GF-D8 (cell line): ENCODE measurements around the gene ADAMTSL2.

ENCODE experiments used
- DNase-seq: peaks from one replicate; lab custom pipeline; 2025; lab: John Stamatoyannopoulos, UW

ADAMTSL2 gene

GRCh38 chr9:133518200-133518599 lies 16.3 kb upstream of the ADAMTSL2 start:
- no peak for DNase-seq

GRCh38 chr9:133518706-133519449 lies 15.6 kb upstream of the ADAMTSL2 start:
- no peak for DNase-seq

GRCh38 chr9:133519693-133520092 lies 14.8 kb upstream of the ADAMTSL2 start:
- DNase-seq: no peak

DNA sequence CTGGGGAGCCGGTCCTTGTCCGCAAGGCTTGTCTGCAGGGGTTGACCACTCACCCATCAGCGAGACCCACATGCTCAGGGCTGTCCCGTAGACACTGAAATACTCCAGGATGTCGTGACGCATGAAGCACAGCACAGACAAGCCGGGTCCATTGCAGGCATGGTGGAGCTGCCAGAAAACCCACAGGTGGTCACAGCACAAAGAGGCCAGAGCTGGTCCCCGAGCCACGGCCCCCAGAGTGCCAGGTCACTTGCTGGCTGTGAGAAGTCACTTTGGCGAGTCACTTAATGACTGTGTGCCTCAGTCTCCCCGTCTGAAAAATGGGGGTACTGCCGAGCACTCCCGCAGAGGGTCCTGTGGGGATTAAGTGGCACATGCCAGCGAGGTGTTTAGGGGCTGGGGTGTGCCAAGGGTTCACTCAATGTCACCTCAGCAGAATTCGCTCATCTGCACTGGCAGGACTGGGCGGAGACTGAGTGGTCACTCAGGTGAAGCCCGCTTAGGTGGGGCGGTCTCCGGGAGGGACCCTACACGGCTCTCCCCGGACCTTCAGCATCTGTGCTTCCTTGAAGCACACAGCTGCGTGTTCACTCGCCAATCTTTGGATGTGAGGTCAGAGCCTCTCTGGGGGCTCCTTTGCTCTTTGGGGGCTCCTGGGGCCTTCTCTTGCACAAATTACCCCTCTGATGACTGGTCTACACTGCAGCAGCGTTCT lies 14.2 kb upstream of the ADAMTSL2 start:
- DNase-seq: no peak

DNA sequence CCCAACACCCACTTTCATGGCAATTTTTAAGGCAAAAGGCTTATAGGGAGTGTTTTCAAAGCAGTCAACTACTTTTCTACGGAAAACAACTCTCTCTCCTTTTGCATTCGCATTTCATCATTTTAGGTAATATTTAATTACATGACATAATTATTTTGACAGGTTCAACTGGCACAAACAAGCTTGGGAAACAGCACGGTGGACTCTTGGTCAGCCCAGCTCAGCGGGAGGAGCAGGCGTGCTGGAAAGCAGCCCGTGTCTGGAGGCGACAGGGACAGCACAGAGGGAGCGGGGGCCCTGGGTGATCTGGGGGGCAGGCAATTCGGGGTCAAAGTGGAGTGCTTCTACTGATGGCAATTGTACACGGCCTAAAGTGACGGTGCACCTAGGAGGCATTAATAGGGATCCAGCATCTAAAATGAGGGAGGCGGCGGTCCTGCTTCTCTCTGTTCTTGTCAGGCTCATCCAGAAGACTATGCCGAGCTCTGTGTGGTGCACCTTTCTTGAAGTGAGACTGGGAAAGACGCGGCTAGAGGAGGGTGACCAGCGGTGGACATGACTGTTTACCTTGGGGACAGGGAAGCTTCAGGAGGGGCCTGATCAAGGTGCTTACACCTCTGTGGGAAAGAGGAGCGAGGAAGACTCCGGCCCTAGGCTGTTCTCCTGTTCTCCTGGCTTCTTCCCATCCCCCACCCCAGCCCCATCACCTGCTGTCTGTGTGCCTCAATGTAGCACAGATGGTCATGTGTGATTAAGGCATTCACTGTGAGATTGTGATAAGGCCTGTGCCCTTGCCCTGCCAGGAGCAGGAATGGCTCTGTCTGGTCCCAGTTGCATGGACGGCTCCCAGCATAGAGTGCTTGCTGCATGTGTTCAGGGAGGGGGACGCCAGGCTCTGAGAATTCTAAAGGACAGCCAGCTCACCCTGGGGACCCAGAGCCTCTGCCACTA lies 13.1 kb upstream of the ADAMTSL2 start:
- DNase-seq: no peak

GRCh38 chr9:133522073-133522910 lies 12.2 kb upstream of the ADAMTSL2 start:
- no peak for DNase-seq

DNA sequence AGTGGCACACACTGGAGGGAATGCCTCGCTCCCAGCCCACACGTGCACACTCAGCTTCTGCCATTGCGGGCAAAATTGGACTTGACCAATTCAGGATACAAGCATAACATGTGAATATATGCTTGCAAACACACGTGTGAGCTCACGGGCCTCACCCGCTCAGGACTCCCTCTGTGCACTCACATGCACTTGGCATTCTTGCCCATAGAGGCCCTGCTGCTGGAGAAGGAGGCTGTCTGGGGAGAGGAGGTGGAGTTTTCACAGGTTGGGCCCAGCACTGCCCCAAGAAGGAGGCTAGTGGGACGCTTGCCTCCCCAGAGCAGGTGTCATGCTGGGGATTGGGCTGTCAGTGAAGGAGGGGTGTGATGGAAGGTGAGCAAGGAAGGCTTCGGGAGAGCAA lies 11.4 kb upstream of the ADAMTSL2 start:
- no peak for DNase-seq

- DNase-seq: no peak
These were observed 10.4 kb upstream of the ADAMTSL2 start for GRCh38 chr9:133524146-133524545.

- no peak for DNase-seq
These were observed 9.8 kb upstream of the ADAMTSL2 start, which contains the start of gene MYMK for GRCh38 chr9:133524679-133525228. Gene MYMK, minus strand, starts transcription at chr9:133524959. Its CDS starts 115 bp downstream, at chr9:133524844.

- no peak for DNase-seq
These were observed 8.8 kb upstream of the ADAMTSL2 start for GRCh38 chr9:133525677-133526076.

DNA sequence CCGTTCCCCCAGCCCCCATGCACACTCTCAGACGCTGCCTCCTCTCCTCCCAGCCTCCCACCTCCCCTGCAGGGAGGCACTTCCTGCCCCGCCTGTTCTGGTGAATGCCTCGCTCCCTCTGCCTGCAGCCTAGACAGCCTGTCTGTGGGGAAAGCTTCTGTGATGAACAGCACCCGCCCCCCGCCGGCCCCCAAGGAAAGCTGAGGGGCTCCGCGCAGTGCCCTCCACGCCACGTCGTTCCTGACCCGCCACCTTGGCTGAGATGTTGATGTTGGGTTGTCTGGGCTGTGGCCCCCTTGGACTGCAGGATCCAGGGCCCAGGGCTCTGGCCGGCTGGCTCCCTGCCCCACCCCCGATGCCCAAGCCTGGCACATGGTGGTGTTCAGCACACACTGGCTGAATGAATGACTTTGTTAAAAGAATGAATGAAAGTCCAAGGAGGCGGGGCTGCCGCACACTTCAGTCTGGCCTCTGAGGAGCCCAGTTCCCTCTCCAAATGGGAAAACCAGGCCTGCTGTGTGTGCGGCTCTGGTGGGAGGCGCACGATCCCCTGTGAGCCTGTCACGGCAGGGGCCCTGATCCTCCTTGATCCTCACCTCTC lies 7.7 kb upstream of the ADAMTSL2 start:
- DNase-seq: no peak

DNA sequence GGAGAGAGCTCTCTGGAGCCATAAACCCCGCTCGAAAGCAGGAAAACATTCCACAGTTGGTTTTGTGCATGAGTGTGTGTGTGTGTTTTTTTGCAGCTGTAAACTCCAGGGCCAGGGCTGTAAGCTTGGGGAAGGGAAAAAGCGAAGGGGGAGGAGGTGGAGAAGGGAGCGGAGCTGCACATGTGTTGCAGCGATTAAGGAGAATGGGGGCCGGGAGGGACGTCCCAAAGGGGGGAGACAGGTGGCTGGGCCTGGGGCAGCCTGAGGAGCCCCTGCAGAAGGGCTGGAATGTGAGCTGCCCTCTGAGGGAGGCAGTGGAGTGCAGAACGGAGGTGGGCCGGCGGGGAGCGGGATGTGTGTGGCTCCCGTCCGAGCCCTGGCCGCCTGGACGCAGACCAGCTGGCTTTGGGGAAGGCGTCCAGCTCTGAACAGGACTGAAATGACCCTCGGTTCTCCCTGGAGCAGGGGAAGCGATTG lies 7.0 kb upstream of the ADAMTSL2 start:
- no peak for DNase-seq

- no peak for DNase-seq
These were observed 6.3 kb upstream of the ADAMTSL2 start for GRCh38 chr9:133528001-133528875.

- DNase-seq: no peak
These were observed 5.6 kb upstream of the ADAMTSL2 start for GRCh38 chr9:133528876-133529241.

DNA sequence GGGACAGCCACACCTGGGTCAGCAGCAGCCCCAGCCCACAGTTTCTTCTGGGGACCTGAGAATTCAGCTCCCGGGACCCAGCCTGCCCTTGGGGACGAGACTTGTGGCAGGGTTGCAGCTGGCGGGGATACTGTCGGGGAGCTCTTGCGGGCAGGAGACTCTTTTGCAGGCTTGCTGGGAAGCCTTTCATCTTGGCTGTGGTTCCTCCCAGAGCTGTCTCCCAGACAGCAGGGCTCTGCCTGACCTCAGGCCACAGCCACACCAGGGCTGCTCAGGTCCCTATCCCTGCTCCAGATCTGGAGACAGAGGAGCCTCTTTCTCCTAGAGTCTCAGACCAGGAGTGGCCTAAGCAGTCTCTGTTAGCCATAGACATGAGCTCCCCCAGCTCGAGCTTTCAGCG lies 5.0 kb upstream of the ADAMTSL2 start:
- DNase-seq: no peak

GRCh38 chr9:133529874-133530273 lies 4.6 kb upstream of the ADAMTSL2 start:
- DNase-seq: no peak

DNA sequence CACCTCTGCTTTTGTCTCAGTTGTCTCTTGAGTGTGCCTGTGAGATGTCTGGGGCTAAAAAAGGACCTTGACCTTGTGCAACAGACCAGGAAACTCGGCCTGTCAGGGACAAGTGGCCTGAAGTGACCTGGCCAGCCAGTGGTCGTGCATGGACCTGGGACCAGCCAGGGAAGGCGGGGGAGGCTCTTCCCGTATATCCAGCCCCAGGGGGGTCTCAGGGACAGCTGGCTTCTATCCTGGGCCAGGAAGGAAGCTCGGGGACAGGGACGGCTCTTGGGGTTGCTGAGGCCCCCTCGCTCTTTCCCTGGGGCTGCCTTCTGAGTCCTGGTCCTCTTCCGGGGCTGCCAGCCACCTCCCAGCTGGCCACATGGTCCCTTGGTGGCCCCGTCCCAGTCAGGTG lies 3.2 kb upstream of the ADAMTSL2 start:
- no peak for DNase-seq

DNA sequence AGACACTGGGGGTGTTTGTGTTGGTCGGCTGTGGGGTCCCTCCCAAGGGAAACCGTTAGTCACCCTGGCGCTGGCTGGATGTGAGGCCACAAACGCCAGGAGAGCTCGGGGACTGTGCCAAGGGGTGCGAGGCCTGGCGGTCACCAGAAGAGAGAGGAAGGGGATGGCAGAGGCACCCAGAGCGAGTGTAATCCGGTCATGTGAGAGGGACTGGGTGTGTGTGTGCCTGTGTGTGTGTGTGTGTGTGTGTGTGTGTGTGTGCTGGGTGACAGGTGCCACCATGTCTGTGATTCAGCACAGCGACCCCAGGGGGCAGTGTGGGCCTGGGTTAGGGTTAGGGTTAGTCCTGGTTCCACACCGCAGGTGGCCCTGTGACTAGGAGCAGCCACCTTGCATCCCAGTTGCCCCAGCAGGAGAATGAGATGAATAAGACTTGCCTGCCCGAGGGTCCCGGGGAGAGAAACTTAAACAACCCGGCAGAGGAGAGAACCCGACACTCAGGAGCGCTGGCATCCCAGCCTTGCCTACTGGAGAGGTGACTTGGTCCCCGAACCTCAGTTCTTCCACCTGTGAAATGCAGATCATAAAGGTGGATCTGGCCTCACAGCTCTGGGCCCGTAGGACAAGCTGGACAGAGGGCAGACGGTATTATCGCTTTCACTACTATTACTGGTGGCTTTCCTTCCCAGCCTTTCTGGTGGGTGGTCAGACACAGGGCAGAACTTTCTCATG lies 1.4 kb upstream of the ADAMTSL2 start:
- DNase-seq: no peak

DNA sequence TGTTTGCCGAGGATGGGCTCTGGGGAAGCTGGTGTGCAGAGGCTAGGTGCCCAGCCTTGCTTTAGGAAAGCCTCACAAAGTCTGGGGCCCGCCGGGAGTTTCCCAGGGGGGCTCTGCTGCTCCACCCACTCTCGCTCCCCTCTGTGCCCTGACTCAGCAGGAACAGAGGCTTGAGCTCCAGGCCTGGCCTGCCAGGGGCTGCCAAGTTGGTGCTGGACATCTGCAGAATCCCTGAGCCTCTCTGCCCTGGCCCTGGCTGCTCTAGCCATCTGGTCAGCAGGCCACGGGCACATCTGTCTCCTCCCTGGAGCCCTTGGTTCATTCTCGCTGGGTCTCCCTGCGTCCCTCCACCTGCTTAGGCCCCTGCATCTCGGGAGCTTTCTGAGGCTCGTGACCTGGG lies 647 bp upstream of the ADAMTSL2 start:
- DNase-seq: no peak
